ENCODE data around the gene CLRN2. TPM values are rescaled to one million over a fixed set of nuclear protein-coding genes. Genes with fewer than 3 reads are reported as not detected.

The CLRN2 gene, protein sequence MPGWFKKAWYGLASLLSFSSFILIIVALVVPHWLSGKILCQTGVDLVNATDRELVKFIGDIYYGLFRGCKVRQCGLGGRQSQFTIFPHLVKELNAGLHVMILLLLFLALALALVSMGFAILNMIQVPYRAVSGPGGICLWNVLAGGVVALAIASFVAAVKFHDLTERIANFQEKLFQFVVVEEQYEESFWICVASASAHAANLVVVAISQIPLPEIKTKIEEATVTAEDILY
- not detected for total RNA-seq

DNA sequence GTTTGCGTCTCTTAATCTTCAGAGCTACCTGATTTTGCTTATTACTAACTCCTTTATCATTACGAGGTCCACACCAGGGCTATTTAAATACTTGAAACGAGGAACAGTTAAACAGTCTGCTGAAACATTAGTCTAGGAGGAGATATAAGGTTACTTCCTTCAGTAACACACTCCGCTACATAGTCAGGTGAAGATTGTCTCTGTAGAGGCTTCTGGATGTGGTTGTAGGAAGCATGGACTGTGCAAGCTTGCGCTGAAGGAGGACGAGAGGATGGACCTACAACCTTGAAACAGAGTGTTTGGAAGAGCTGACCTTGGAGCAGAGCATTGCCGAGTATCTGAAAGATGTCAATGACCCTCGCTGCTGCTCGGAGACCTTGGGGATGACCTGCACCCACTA, at the start of gene CLRN2:
Gene CLRN2 (plus strand): TSS at position 301 of the 400 bp plus-strand sequence. CDS start 102 bp downstream, outside the sequence.
- Histone ChIP-seq H3K36me3 (no peaks in the 10 kb centered on the region), H3K4me3 (no peak within 1 kb of the TSS), H3K27ac (no peak within 1 kb of the TSS), H3K4me1 (peaks cover 8 to 15% of the 10 kb centered on the region in 2 donors), H3K27me3 (no peaks in the 10 kb centered on the region), H3K9me3 (no peaks in the 10 kb centered on the region)
- DNase-seq (no peak), ATAC-seq (no peak)
- in situ Hi-C loops (cut with MboI; ENCODE audit: low sequenced_read_pairs in 4 of 4) (no loop called here), intact Hi-C loops (cut with DNase I; ENCODE audit: low total_unique reads) (loop anchor here (5.0 kb wide), 1 partner anchor 507 kb away; the partner anchor contains the start of gene LCORL)
- TF ChIP-seq POLR2A (IDR thresholded peaks at IDR 0.05) = no peak
- TF ChIP-seq, protein P1, sequence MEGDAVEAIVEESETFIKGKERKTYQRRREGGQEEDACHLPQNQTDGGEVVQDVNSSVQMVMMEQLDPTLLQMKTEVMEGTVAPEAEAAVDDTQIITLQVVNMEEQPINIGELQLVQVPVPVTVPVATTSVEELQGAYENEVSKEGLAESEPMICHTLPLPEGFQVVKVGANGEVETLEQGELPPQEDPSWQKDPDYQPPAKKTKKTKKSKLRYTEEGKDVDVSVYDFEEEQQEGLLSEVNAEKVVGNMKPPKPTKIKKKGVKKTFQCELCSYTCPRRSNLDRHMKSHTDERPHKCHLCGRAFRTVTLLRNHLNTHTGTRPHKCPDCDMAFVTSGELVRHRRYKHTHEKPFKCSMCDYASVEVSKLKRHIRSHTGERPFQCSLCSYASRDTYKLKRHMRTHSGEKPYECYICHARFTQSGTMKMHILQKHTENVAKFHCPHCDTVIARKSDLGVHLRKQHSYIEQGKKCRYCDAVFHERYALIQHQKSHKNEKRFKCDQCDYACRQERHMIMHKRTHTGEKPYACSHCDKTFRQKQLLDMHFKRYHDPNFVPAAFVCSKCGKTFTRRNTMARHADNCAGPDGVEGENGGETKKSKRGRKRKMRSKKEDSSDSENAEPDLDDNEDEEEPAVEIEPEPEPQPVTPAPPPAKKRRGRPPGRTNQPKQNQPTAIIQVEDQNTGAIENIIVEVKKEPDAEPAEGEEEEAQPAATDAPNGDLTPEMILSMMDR (IDR thresholded peaks at IDR 0.05 in 4 of 5, conservative IDR thresholded peaks at IDR 0.05 in 1 of 5) = no peak

DNA sequence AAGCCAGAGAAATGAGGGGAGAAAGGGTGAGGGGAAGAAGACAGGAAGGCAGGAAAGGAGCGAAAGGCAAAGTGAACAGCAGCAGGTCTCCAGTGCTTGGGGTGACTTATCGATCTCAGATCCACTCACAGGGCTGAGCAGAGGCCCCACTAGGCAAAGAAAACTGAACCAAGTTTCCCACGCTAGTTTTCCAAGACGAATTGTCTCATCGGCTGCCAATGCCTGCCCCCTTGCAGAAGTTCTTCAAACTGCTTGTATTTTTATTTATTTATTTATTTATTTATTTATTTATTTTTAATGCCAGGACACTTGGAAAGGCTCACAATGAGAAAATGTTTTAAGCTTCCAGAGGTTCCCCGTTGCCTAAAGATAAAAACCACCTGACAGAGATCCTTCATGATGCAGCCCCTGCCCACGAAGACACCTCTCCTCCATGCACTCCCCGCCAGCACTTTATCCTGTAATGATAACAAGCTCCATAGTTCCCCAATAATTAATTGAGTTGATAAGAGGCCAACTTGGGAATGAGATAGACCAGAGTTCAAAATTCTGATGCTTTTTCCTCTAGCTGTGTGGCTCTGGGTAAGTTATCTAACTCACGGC, 46.2 kb upstream of the CLRN2 start:
- Histone ChIP-seq H3K36me3 (no peaks in the 10 kb centered on the region), H3K27ac (no peak overlapping the region), H3K4me1 (no peaks in the 10 kb centered on the region), H3K4me3 (peak overlapping the region in 1 of 4 donors; percentile 28), H3K27me3 (no peaks in the 10 kb centered on the region), H3K9me3 (no peaks in the 10 kb centered on the region)
- peak in 1 of 2 donors; percentile 30 for ATAC-seq
- DNase-seq = no peak
- TF ChIP-seq, protein P1 (IDR thresholded peaks at IDR 0.05 in 4 of 5, conservative IDR thresholded peaks at IDR 0.05 in 1 of 5) = peak in 2 of 5 experiments; percentile 50 to 58
- TF ChIP-seq POLR2A (IDR thresholded peaks at IDR 0.05) = no peak
- intact Hi-C loops (cut with DNase I; ENCODE audit: low total_unique reads) (no loop called here), in situ Hi-C loops (cut with MboI; ENCODE audit: low sequenced_read_pairs in 4 of 4) (loop anchor here in 3 of 4 donors (25.0 kb wide), 2 partner anchors 1181 to 1431 kb away; no protein-coding TSS in a partner anchor)

DNA sequence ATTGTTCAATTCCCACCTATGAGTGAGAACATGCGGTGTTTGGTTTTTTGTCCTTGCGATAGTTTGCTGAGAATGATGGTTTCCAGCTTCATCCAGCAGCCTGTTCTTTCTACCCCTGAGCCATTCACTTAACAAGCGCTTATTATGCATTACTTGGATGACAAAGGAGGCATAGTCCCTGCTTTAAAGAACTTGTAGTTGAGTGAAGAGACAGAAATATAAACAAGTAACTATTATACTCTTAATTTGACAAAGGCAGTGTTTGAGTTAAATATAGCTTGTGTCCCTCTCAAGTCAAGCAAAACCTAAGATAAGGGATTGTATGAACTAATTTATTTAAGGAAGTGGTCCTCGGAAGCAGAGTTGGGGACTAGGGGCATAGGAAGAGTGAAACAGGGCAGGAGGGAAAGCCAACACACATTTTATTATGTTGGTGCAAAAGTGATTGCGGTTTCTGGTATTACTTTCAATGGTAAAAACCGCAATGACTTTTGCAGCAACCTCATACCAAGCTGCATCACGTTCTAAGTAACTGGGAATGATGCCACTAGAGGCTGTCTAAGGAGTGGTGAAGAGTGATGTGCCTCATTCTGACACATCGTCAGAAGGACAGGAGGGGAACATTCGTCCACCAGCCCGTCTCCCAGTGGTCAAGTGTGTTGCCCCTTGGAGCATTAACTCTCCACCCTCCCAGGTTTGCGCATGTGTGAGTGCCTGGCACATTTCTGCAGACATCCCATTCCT, 44.9 kb upstream of the CLRN2 start:
- Histone ChIP-seq H3K27ac (no peak overlapping the region), H3K36me3 (no peaks in the 10 kb centered on the region), H3K4me1 (no peaks in the 10 kb centered on the region), H3K4me3 (no peak overlapping the region), H3K27me3 (no peaks in the 10 kb centered on the region), H3K9me3 (no peaks in the 10 kb centered on the region)
- no peak for DNase-seq
- no peak for TF ChIP-seq POLR2A (IDR thresholded peaks at IDR 0.05)
- TF ChIP-seq, protein P1 (IDR thresholded peaks at IDR 0.05 in 4 of 5, conservative IDR thresholded peaks at IDR 0.05 in 1 of 5) = no peak
- ATAC-seq = no peak
- in situ Hi-C loops (cut with MboI; ENCODE audit: low sequenced_read_pairs in 4 of 4) = loop anchor here in 3 of 4 donors (25.0 kb wide), 2 partner anchors 1183 to 1433 kb away; no protein-coding TSS in a partner anchor
- intact Hi-C loops (cut with DNase I; ENCODE audit: low total_unique reads) = no loop called here

DNA sequence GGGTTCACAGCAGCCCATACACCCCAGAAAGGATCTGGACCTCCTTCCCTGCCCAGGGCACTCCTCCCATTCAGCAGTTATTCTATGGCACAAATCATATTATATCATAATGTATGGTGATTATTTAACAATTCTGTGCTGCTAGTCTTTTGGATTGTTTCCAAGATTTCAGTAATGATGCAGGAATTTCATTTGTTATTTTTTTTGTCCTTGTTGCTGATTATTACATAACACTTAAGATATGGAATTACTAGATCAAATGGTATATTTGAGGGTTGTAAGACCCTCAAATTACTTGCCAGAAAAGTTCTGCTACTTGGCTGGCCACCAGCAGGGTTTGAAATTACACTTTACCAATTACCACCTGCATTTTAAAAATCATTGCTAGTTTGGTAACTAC, 39.5 kb upstream of the CLRN2 start:
- Histone ChIP-seq H3K4me3 (no peak overlapping the region), H3K27ac (no peak overlapping the region), H3K9me3 (no peaks in the 10 kb centered on the region), H3K4me1 (peaks cover 0 to 2% of the 10 kb centered on the region in 2 donors), H3K36me3 (no peaks in the 10 kb centered on the region), H3K27me3 (no peaks in the 10 kb centered on the region)
- ATAC-seq = no peak
- TF ChIP-seq POLR2A (IDR thresholded peaks at IDR 0.05) = no peak
- TF ChIP-seq, protein P1 (IDR thresholded peaks at IDR 0.05 in 4 of 5, conservative IDR thresholded peaks at IDR 0.05 in 1 of 5) = no peak
- DNase-seq = no peak
- intact Hi-C loops (cut with DNase I; ENCODE audit: low total_unique reads) = no loop called here
- in situ Hi-C loops (cut with MboI; ENCODE audit: low sequenced_read_pairs in 4 of 4) = no loop called here

Data from gastrocnemius medialis (tissue), 4 donors.